Measurements from ENCODE around the gene ZNF358. TPM values are rescaled to one million over a fixed set of nuclear protein-coding genes. Genes with fewer than 3 reads are reported as not detected.

Gene ZNF358
- total RNA-seq, 4 donors from 2014 or later = 69.8 to 139 (median 116) TPM

DNA sequence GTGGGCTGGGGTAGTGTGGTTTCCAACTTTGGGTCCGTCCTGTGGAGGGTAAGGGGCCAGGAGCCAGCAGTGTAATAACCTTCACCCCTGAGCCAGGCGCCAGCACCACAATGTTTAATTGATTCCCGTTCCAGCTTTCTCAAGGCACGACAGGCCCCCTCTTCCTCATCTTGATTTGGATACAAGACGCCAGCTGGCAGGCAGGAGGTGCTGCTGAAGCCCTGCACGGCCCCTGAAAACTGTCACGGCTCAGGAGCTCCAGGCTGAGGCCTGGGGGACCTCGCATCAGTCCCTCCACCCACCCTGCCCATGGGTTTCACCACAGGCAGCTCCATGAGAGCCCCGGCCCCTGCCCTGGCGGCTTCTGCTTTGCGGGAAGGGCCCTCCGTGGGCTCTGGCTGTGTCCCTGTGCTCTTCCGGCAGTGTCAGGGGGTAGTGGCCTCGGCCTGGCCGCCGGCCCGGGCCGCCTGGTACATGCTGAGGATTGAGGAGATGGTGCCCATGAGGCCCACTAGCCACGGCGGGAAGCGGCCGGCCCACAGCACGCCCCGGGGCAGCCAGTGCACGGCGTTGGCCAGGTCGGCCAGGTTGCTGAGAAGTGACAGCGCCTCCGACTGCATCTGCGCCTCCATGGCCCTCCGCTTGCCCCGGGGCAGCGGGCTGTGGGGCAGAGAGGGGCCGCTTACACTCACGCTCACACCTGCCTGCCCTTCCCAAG, 39.0 kb upstream of the ZNF358 start:
- H3K36me3 ChIP-seq = no peaks in the 10 kb centered on the region
- no peaks in the 10 kb centered on the region for H3K9me3 ChIP-seq
- H3K4me3 ChIP-seq = no peak overlapping the region
- in situ Hi-C loops (cut with MboI; ENCODE audit: low sequenced_read_pairs in 4 of 4) (no loop called here), intact Hi-C loops (cut with DNase I; ENCODE audit: low total_unique reads) (no loop called here)
- TF ChIP-seq, protein P1, sequence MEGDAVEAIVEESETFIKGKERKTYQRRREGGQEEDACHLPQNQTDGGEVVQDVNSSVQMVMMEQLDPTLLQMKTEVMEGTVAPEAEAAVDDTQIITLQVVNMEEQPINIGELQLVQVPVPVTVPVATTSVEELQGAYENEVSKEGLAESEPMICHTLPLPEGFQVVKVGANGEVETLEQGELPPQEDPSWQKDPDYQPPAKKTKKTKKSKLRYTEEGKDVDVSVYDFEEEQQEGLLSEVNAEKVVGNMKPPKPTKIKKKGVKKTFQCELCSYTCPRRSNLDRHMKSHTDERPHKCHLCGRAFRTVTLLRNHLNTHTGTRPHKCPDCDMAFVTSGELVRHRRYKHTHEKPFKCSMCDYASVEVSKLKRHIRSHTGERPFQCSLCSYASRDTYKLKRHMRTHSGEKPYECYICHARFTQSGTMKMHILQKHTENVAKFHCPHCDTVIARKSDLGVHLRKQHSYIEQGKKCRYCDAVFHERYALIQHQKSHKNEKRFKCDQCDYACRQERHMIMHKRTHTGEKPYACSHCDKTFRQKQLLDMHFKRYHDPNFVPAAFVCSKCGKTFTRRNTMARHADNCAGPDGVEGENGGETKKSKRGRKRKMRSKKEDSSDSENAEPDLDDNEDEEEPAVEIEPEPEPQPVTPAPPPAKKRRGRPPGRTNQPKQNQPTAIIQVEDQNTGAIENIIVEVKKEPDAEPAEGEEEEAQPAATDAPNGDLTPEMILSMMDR (IDR thresholded peaks at IDR 0.05 in 4 of 5, conservative IDR thresholded peaks at IDR 0.05 in 1 of 5) = no peak
- TF ChIP-seq POLR2A (IDR thresholded peaks at IDR 0.05) = no peak
- H3K4me1 ChIP-seq = peaks cover 0 to 6% of the 10 kb centered on the region in 2 donors
- no peak overlapping the region for H3K27ac ChIP-seq
- DNase-seq (no peak), ATAC-seq (no peak)
- H3K27me3 ChIP-seq = no peaks in the 10 kb centered on the region

DNA sequence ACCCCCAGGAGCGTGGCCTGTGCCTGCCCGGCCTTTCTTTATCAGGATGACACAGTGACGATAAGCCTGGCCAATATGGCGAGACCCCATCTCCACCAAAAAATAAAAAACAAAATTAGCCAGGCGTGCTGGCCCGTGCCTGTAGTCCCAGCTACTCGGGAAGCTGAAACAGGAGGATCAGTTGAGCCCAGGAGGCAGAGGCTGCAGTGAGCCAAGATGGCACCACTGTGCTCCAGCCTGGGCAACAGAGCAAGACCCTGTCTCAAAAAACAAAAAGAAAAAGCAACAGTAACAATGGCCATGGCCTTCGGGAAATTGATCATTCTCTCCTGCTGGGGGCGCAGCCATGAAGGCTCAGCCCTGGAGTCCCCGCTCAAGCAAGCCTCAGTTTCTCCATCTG, 38.1 kb upstream of the ZNF358 start:
- Histone ChIP-seq H3K4me3 (no peak overlapping the region), H3K9me3 (no peaks in the 10 kb centered on the region), H3K27me3 (no peaks in the 10 kb centered on the region), H3K36me3 (no peaks in the 10 kb centered on the region), H3K4me1 (peaks cover 0 to 6% of the 10 kb centered on the region in 2 donors), H3K27ac (no peak overlapping the region)
- DNase-seq = no peak
- TF ChIP-seq, protein P1 (IDR thresholded peaks at IDR 0.05 in 4 of 5, conservative IDR thresholded peaks at IDR 0.05 in 1 of 5) = no peak
- no peak for TF ChIP-seq POLR2A (IDR thresholded peaks at IDR 0.05)
- in situ Hi-C loops (cut with MboI; ENCODE audit: low sequenced_read_pairs in 4 of 4) (no loop called here), intact Hi-C loops (cut with DNase I; ENCODE audit: low total_unique reads) (no loop called here)
- no peak for ATAC-seq

DNA sequence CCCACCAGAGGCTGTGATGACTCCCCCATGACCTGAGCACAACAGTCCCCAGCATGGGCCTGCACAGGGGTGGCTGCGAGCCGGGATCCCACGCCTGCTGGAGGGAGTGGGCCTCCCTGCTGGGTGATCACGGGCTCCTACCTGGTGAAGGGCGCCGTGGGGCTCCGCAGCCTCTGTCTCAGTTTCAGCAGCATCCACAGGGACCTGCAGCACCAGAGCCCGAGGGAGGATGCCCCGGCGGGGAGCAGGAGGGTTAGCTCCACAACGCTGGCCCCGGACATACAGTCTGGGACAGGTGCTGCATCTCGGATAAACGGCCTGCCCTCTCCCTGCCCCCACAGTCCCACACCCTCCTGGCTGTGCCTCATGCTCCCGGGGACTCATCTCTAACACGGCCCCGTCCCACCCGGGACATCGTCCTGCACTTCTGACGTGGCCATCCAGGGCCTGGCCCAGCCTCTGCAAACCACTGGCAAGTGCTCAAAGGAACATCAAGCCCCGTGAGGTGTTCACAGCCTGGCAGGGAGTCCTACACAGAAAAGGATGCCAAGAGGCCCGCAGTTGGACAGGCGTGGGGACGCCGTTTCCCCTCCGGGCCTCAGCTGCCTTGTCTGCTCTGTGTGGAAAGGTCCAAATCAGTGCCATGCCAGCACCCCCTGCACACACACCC, 37.6 kb upstream of the ZNF358 start:
- ATAC-seq (no peak), DNase-seq (no peak)
- Histone ChIP-seq H3K27ac (no peak overlapping the region), H3K4me3 (no peak overlapping the region), H3K4me1 (peaks cover 0 to 6% of the 10 kb centered on the region in 2 donors), H3K27me3 (no peaks in the 10 kb centered on the region), H3K9me3 (no peaks in the 10 kb centered on the region), H3K36me3 (no peaks in the 10 kb centered on the region)
- intact Hi-C loops (cut with DNase I; ENCODE audit: low total_unique reads) = no loop called here
- in situ Hi-C loops (cut with MboI; ENCODE audit: low sequenced_read_pairs in 4 of 4) = no loop called here
- no peak for TF ChIP-seq POLR2A (IDR thresholded peaks at IDR 0.05)
- TF ChIP-seq, protein P1 (IDR thresholded peaks at IDR 0.05 in 4 of 5, conservative IDR thresholded peaks at IDR 0.05 in 1 of 5) = no peak

DNA sequence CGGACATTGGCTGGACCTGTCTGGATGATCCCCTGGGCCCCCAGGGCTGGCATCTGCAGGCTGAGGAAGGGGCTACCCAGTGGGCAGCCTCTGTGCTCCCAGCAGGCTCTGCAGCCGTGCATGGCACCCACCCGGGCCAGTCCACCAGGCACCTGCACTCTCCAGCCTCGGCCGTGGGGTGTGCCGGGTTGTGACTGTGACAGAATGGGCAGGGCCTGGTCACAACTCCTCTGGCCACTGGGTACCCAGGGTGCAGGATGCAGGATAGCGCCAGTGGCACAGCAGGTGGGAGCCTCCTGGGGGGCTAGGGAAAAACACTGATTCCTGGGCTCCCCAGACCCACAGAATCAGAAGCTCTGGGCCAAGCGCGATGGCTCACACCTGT, 37.1 kb upstream of the ZNF358 start:
- ATAC-seq (no peak), DNase-seq (no peak)

More for the DNA sequence above, 37.1 kb upstream of the ZNF358 start:
- Histone ChIP-seq H3K4me3 (no peak overlapping the region), H3K4me1 (peaks cover 0 to 6% of the 10 kb centered on the region in 2 donors), H3K9me3 (no peaks in the 10 kb centered on the region), H3K27ac (no peak overlapping the region), H3K27me3 (no peaks in the 10 kb centered on the region), H3K36me3 (no peaks in the 10 kb centered on the region)
- in situ Hi-C loops (cut with MboI; ENCODE audit: low sequenced_read_pairs in 4 of 4) = no loop called here
- TF ChIP-seq POLR2A (IDR thresholded peaks at IDR 0.05) = no peak
- TF ChIP-seq, protein P1 (IDR thresholded peaks at IDR 0.05 in 4 of 5, conservative IDR thresholded peaks at IDR 0.05 in 1 of 5) = no peak
- intact Hi-C loops (cut with DNase I; ENCODE audit: low total_unique reads) = no loop called here
